GM18505 (cell line): ENCODE results near the gene FARS2.

Experiments used
- ATAC-seq: cut with Tn5 transposase; IDR thresholded peaks from one replicate; pipeline ENCODE4 v1.9.1; 2021; ENCODE audit not compliant: unreplicated experiment
- POLR2A ChIP-seq: IDR thresholded peaks from 4 replicates; pipeline ENCODE4 v1.6.1; 2011; ENCODE audit warnings: borderline replicate concordance; ENCODE audit not compliant: insufficient read depth, insufficient read length; ENCODE audit errors: extremely low read depth

FARS2 gene

DNA sequence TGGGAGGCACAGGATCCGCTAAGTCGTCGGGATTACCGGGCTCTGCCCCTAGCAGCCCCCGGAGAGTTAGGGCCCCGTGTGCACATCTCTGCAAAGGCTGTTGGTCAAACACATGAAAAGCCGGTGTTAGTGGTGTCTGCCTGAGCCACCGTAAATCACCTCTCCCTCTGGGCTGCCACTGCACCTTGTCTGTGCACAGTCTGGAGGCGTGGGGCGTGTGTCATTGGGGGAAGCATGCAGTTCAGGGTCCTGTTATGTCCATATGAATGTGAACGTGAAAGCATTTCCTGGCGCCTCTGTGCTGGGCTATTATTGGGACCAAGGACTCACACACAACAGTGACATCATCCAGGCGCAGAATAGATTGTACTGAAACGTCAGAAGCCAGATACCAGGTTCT is 439.9 kb downstream of the FARS2 start:
- no peak for ATAC-seq
- no peak for TF ChIP-seq POLR2A

- no peak for ATAC-seq
- TF ChIP-seq POLR2A: no peak
Measured at GRCh38 chr6:5704708-5705107, 443.4 kb downstream of the FARS2 start.

- no peak for TF ChIP-seq POLR2A
- no peak for ATAC-seq
Measured at GRCh38 chr6:5705252-5705651, 443.9 kb downstream of the FARS2 start.

- TF ChIP-seq POLR2A: no peak
- ATAC-seq: no peak
Measured at GRCh38 chr6:5706124-5707033, 445.1 kb downstream of the FARS2 start.

DNA sequence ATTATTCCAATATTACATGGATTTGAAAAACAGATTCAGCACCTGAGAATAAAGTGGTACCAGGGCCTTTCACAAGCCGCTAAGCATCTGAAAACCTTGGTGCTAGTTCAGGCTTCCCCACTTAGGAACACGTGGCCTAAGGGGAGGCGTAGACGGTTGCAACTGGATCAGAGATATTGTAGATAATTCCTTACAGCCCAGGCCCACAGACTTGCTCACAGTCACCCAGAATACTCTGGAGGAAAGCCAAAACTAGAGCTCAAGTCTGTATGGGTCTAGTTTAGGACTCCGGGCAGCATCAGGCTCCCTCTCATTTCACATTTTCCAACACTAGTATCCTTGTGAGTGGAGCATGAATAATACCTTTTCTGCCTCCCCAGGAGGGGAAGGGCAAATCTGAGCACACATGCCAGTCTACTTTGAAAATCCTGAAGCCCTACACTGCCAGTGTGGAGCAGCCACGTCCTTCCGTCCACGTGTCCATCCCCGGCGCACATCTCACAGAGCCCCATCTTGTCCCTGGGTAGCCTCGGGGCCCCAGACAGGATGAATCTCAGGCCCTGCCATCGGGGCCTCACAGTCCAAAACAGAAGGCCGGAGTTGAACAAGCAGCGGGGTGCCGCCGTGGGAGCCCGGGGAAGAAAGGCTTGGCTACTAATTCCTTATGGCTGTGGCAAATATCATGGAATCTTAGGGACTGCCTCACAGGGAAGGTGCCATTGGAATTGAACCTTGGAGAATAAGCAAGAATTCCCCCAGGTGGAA is 446.1 kb downstream of the FARS2 start:
- TF ChIP-seq POLR2A: no peak
- no peak for ATAC-seq

- TF ChIP-seq POLR2A: no peak
- ATAC-seq: no peak
Measured at GRCh38 chr6:5710516-5710915, 449.2 kb downstream of the FARS2 start.

GRCh38 chr6:5710936-5711335 is 449.6 kb downstream of the FARS2 start:
- no peak for ATAC-seq
- no peak for TF ChIP-seq POLR2A

DNA sequence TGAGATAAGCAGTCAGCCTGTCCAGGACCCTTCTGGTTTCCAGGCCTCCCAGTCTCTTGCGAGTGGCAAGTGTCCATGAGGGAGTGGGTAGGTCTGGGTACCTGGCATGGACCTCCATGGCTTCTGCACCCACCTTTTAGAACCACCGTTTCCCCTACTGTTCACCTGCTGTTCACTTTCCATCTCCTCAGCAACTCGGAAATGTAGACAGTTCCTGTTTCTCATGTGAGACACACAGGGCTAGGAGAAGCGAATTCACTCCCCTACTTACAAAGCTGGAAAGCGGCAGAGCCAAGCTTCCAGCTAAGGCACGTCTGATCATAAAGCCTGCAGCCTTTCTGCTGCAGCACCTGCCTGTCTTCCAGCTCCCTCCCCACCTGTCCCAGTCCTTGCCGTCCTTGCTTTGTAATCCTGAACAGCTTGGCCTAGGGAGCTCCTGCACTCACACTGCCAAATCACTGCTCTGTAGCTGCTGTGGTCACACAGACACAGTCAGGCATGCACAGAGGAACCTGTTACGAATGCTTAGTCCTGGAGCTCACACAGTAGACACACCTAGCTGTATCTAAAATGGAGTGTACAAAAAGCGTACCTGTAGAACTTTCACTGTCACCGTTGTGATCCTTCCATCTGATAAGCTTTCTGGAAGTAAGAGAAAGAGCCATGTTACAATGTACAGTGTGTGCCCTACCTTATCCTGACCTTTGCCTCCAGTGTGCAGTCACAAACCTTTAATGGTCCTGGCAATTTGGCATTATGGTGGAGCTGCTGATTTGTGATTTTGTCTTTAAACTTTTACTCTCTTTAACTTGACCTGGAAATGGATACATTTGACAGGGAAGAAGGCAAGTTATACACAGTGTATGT is 451.3 kb downstream of the FARS2 start:
- ATAC-seq: no peak
- TF ChIP-seq POLR2A: no peak

DNA sequence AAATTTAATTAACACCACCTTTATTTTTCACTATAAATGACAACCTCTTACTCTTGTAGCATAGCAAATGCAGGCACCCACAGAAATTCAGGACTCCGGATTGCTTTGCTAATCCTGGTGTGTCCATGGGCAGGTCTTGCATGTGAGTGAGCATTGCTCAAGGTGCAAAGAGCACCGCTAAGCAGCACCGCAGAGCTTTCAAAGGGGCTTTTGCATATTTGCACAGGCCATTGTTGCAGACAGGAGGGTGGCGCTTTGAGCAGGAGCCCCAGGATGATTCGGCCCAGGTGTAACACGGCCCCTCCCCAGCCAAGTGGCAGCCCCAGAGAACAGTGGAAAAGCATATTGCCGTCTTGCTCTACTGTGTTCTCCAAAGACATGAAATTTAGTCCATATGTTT is 452.2 kb downstream of the FARS2 start:
- ATAC-seq: no peak

GRCh38 chr6:5718231-5718947 is 457.1 kb downstream of the FARS2 start:
- TF ChIP-seq POLR2A: no peak
- no peak for ATAC-seq

More for the DNA sequence above, 452.2 kb downstream of the FARS2 start:
- no peak for TF ChIP-seq POLR2A

- TF ChIP-seq POLR2A: peak; percentile 61
- ATAC-seq: peak; percentile 96
Measured at GRCh38 chr6:5723841-5724691, 462.8 kb downstream of the FARS2 start.

- TF ChIP-seq POLR2A: no peak
- ATAC-seq: no peak
Measured at GRCh38 chr6:5724911-5725310, 463.6 kb downstream of the FARS2 start.
